ENCODE results near the gene MAP3K3. TPM values are rescaled to one million over a fixed set of nuclear protein-coding genes. Genes with fewer than 3 reads are reported as not detected.

The MAP3K3 gene
- total and polyA plus RNA-seq, 2 donors (not counting 1 experiment from before 2014, with no cell fraction given), result 49.1 to 74.7 TPM

- intact Hi-C loops (cut with micrococcal nuclease), result loop anchor here (1.0 to 10.0 kb wide), 9 partner anchors 33 to 1314 kb away; partner anchors contain the start of genes CCDC47, CEP95, DCAF7 and DDX5
- peak overlapping the region; percentile 99 for H3K9ac ChIP-seq (ENCODE audit: low read length)
- H3K79me2 ChIP-seq (ENCODE audit: control insufficient read depth, insufficient read depth, low read length), result peaks cover 40% of the 10 kb centered on the region
- peak overlapping the region; percentile 93 for H3K27ac Mint-ChIP-seq
- ATAC-seq (ENCODE audit: low read depth) (no peak), DNase-seq (no peak)
- peak overlapping the region; percentile 89 for H3K4me3 Mint-ChIP-seq
- peaks cover 28% of the 10 kb centered on the region for H3K4me1 Mint-ChIP-seq
- H2AFZ ChIP-seq (ENCODE audit: insufficient read depth, low read depth, low read length, poor library complexity, severe bottlenecking), result peak overlapping the region; percentile 94
- CTCF ChIA-PET, result interaction anchor here (1.0 kb wide), 1 partner anchor 27 kb away, joined by 3 read pairs; no protein-coding TSS in a partner anchor
- peak overlapping the region; percentile 79 to 99 (median 93) for H3K4me3 ChIP-seq (ENCODE audit: control extremely low read depth in 1 of 5, extremely low read depth in 1 of 5, insufficient read depth in 1 of 5, low read depth in 2 of 5, low read length in 4 of 5)
- no peaks in the 10 kb centered on the region for H3K9me3 Mint-ChIP-seq (ENCODE audit: insufficient read depth)
- peaks cover 15 to 28% of the 10 kb centered on the region in 2 donors for H3K4me1 ChIP-seq (ENCODE audit: control insufficient read depth in 2 of 2, insufficient read depth in 2 of 2, low read length in 2 of 2)
- peaks cover 0 to 4% (median 0%) of the 10 kb centered on the region in 3 donors for H3K9me3 ChIP-seq (ENCODE audit: control extremely low read depth in 1 of 3, control insufficient read depth in 2 of 3, insufficient read depth in 1 of 3, low read length in 2 of 3)
- H3K4me2 ChIP-seq (replicated peaks; ENCODE audit: low read depth, low read length, poor library complexity, severe bottlenecking), result peak overlapping the region; percentile 94
- WGBS (ENCODE audit: insufficient coverage), result no CpG with 5 or more reads among the region's 12 CpGs
- no peaks in the 10 kb centered on the region for H3K27me3 Mint-ChIP-seq
- POLR2A ChIA-PET, result interaction anchor here (0.8 to 2.7 kb wide), 3 partner anchors 14 to 42 kb away, joined by 3 to 86 read pairs (median 11); partner anchors contain the start of genes CCDC47, DDX42 and LIMD2
- H3K36me3 ChIP-seq (replicated peaks in 1 of 2; ENCODE audit: control extremely low read depth in 1 of 2, control insufficient read depth in 1 of 2, extremely low read depth in 1 of 2, insufficient read depth in 2 of 2, low read length in 1 of 2), result peaks cover 1 to 2% of the 10 kb centered on the region in 2 experiments
- no peaks in the 10 kb centered on the region for H3K27me3 ChIP-seq (replicated peaks in 1 of 4; ENCODE audit: control extremely low read depth in 1 of 4, control insufficient read depth in 3 of 4, insufficient read depth in 4 of 4, low read length in 3 of 4)
- TF ChIP-seq, protein P1, sequence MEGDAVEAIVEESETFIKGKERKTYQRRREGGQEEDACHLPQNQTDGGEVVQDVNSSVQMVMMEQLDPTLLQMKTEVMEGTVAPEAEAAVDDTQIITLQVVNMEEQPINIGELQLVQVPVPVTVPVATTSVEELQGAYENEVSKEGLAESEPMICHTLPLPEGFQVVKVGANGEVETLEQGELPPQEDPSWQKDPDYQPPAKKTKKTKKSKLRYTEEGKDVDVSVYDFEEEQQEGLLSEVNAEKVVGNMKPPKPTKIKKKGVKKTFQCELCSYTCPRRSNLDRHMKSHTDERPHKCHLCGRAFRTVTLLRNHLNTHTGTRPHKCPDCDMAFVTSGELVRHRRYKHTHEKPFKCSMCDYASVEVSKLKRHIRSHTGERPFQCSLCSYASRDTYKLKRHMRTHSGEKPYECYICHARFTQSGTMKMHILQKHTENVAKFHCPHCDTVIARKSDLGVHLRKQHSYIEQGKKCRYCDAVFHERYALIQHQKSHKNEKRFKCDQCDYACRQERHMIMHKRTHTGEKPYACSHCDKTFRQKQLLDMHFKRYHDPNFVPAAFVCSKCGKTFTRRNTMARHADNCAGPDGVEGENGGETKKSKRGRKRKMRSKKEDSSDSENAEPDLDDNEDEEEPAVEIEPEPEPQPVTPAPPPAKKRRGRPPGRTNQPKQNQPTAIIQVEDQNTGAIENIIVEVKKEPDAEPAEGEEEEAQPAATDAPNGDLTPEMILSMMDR (IDR thresholded peaks at IDR 0.05), result no peak
- no peak for TF ChIP-seq EZH2 (IDR thresholded peaks at IDR 0.05; ENCODE audit: borderline replicate concordance, insufficient read depth, low read depth, low read length, poor library complexity, severe bottlenecking)
- no peaks in the 10 kb centered on the region for H4K20me1 ChIP-seq (ENCODE audit: control insufficient read depth, insufficient read depth, low read length, poor library complexity, severe bottlenecking)
- H3K27ac ChIP-seq (ENCODE audit: low read length in 2 of 2), result peak overlapping the region; percentile 97
These were observed 118.4 kb downstream of the MAP3K3 start for GRCh38 chr17:63740464-63741142.

GRCh38 chr17:63741143-63741407 is 118.9 kb downstream of the MAP3K3 start:
- peak overlapping the region; percentile 97 for H3K27ac ChIP-seq (ENCODE audit: low read length in 2 of 2)
- H3K27me3 ChIP-seq (replicated peaks in 1 of 4; ENCODE audit: control extremely low read depth in 1 of 4, control insufficient read depth in 3 of 4, insufficient read depth in 4 of 4, low read length in 3 of 4), result no peaks in the 10 kb centered on the region
- H3K4me2 ChIP-seq (replicated peaks; ENCODE audit: low read depth, low read length, poor library complexity, severe bottlenecking), result peak overlapping the region; percentile 94
- peaks cover 0 to 4% (median 0%) of the 10 kb centered on the region in 3 donors for H3K9me3 ChIP-seq (ENCODE audit: control extremely low read depth in 1 of 3, control insufficient read depth in 2 of 3, insufficient read depth in 1 of 3, low read length in 2 of 3)
- H3K4me3 Mint-ChIP-seq, result peak overlapping the region; percentile 89
- ChIA-PET CTCF (interaction anchor here (1.0 kb wide), 1 partner anchor 28 kb away, joined by 3 read pairs; no protein-coding TSS in a partner anchor), POLR2A (interaction anchor here (1.6 to 2.7 kb wide), 2 partner anchors 33 to 42 kb away, joined by 11 to 86 read pairs; partner anchors contain the start of genes CCDC47, DDX42 and LIMD2)
- H3K4me1 Mint-ChIP-seq, result peaks cover 28% of the 10 kb centered on the region
- peak overlapping the region; percentile 79 to 99 (median 93) for H3K4me3 ChIP-seq (ENCODE audit: control extremely low read depth in 1 of 5, extremely low read depth in 1 of 5, insufficient read depth in 1 of 5, low read depth in 2 of 5, low read length in 4 of 5)
- H4K20me1 ChIP-seq (ENCODE audit: control insufficient read depth, insufficient read depth, low read length, poor library complexity, severe bottlenecking), result no peaks in the 10 kb centered on the region
- H2AFZ ChIP-seq (ENCODE audit: insufficient read depth, low read depth, low read length, poor library complexity, severe bottlenecking), result peak overlapping the region; percentile 94
- no peaks in the 10 kb centered on the region for H3K27me3 Mint-ChIP-seq
- peaks cover 15 to 28% of the 10 kb centered on the region in 2 donors for H3K4me1 ChIP-seq (ENCODE audit: control insufficient read depth in 2 of 2, insufficient read depth in 2 of 2, low read length in 2 of 2)
- peaks cover 35% of the 10 kb centered on the region for H3K79me2 ChIP-seq (ENCODE audit: control insufficient read depth, insufficient read depth, low read length)
- H3K9me3 Mint-ChIP-seq (ENCODE audit: insufficient read depth), result no peaks in the 10 kb centered on the region
- WGBS (ENCODE audit: insufficient coverage), result 0% methylated on average over 14 of the region's 14 CpGs
- peak overlapping the region; percentile 93 for H3K27ac Mint-ChIP-seq
- H3K9ac ChIP-seq (ENCODE audit: low read length), result peak overlapping the region; percentile 99
- TF ChIP-seq EZH2 (IDR thresholded peaks at IDR 0.05; ENCODE audit: borderline replicate concordance, insufficient read depth, low read depth, low read length, poor library complexity, severe bottlenecking), result no peak
- TF ChIP-seq, protein P1 (IDR thresholded peaks at IDR 0.05), result no peak
- peaks cover 6% of the 10 kb centered on the region in 2 experiments for H3K36me3 ChIP-seq (replicated peaks in 1 of 2; ENCODE audit: control extremely low read depth in 1 of 2, control insufficient read depth in 1 of 2, extremely low read depth in 1 of 2, insufficient read depth in 2 of 2, low read length in 1 of 2)
- no peak for DNase-seq
- intact Hi-C loops (cut with micrococcal nuclease), result loop anchor here (1.0 to 10.0 kb wide), 9 partner anchors 32 to 1314 kb away; partner anchors contain the start of genes CCDC47, CEP95, DCAF7 and DDX5
- no peak for ATAC-seq (ENCODE audit: low read depth)
